ENCODE data around the gene LSS.

- TF ChIP-seq CTCF (conservative IDR thresholded peaks at IDR 0.05; ENCODE audit: low read length) (no peak), EZH2phosphoT487 (IDR thresholded peaks at IDR 0.05; ENCODE audit: borderline replicate concordance) (no peak)
Observed at GRCh38 chr21:46220847-46221246, 7.7 kb downstream of the LSS start.
